Skeletal muscle cell (primary cell): Measurements from ENCODE around the gene SYN1.
"Not testable (repeated sequence)": the region's sequence is repeated elsewhere in the genome, so short reads cannot be mapped to it uniquely, and the experiment has no call there.

Source experiments
- DNase-seq: peaks from one replicate; pipeline ENCODE4 v3.0.0-alpha.2; 2010; ENCODE audit warnings: low read depth
- H3K4me3 ChIP-seq: 2 replicates; pipeline ENCODE4 v1.5.1; 2011; ENCODE audit warnings: low read depth, mild to moderate bottlenecking, control low read depth, low read length, moderate library complexity

Gene SYN1

DNA sequence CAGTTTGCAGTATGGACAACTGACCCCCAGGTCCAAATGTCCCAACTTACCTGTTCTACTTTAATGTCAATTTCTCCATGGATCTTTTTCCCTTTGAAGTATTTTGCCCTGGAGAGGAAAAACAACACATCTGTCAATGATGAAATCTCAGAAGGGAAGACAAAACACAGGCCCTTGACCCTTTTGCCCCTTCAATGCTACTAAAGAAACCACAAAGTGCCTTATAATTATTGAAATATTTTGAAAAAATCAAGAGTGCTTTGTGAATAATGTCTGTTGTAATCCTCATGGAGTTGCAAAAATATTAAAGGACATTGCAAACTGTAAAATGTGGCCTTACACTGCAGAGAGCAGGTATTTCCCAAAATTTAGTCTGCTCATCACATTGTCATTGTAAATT is 12.6 kb downstream of the SYN1 start:
- no peak for DNase-seq
- no peak overlapping the region for H3K4me3 ChIP-seq

DNA sequence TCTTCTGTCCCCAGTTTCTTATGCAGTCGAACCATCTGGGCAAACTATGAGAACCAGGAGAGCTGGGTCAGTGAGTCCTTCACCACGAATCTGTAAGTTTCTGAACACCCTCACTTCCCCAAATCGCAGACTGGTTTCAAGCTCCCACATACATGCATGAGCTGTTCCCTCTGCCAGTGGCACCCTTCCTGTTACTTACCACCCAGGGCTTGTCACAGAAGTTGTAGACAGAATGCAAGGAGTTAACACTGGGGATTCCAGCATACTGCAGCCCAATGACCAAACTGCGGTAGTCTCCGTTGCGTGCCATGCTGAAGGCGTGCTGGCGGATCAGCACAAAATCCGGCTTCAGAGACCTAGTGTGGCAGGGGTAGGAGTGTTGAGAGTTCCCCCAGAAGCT is 14.6 kb downstream of the SYN1 start:
- no peak overlapping the region for H3K4me3 ChIP-seq
- DNase-seq, result no peak

DNA sequence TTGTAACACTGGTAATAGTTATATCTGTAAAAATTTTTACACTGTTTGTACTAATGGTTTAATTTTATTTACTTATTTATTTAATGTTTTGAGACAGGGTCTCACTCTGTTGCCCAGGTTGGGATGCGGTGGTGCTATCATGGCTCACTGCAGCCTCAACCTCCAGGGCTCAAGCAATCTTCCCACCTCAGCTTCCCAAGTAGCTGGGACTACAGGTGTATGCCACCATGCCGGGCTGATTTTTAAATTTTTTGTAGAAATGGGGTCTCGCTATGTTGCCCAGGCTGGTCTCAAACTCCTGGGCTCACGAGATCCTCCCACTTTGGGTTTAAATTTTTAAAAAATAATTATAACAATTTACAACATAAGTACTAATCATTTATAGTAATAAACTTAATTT is 16.5 kb downstream of the SYN1 start:
- not testable (repeated sequence) for DNase-seq, H3K4me3 ChIP-seq

DNA sequence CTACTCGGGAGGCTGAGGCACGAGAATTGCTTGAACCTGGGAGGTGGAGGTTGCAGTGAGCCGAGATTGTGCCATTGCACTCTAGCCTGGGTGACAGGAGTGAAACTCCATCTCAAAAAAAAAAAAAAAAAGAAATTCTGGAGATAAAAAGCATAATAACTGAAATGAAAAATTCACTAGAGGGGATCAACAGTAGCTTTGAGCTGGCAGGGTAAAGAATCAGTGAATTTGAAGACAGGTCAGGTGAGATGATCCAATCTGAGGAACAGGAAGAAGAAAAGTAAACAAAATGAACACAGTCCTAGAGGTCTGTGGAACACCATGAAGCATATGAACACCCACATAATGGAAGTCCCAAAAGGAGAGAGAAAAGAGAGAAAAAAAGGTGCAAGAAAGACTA is 22.4 kb downstream of the SYN1 start:
- DNase-seq, result no peak
- H3K4me3 ChIP-seq, result no peak overlapping the region

DNA sequence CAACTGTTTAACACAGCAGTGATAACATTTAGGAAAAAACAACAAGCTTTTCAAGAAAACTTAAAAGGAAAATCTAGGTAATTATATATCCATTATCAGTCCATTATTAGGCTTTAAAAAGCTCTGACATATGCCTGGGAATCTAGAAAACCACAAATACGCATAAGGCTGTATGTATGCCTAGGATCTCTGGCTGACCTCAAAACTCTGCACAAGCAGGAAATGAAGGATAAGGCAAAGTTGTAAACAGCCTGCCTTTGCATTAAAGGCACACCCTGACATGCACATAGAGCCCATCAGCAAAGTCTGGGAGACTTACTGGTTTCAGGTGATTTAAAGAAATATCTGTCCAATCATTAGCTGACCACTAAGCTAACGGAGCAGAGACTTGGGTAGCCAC is 23.4 kb downstream of the SYN1 start:
- DNase-seq, result no peak
- H3K4me3 ChIP-seq, result no peak overlapping the region

DNA sequence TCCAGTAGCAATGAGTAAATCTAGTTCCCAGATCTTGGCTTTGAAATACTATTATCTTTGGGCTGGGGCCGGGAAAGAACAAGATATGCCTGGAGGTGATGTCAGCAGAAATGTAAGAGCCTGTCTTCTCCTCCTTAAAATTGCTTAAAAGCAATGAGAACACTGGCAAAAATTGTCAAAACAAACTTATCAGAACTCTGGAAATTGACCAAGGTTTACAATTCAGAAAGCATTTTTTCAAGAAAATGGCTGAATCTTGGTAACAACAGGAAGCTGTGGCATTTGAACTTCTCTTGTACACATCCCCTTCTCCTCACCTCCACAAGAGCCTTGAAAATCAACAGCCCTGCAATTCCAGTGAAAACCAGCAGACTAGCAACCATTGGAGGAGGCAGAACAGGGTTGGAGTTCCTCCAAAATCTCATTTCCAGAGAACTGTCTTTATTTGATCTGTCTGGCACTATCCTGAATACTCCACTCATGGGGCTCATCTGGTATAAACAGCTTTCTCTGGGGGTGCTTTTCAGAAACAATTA is 23.9 kb downstream of the SYN1 start:
- H3K4me3 ChIP-seq, result no peak overlapping the region
- peak; percentile 51 for DNase-seq

DNA sequence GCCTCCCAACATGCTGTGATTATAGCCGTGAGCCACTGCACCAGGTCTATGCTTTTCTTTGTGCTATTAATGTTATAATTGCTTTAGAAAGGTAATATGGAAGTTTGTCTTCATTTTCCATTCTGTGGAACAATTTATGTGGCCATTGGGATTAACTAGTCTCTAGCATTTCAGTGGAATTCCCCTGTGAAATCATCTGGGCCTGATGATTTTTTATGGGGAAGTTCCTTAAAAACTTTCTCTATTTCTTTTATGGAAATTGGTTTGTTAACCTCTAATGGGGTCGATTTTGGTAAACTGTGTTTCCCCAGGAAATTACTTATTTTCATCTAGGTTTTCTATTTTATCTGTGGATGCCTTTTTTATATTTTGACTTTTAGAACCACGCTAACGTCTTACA is 26.1 kb downstream of the SYN1 start:
- no peak for DNase-seq
- no peak overlapping the region for H3K4me3 ChIP-seq

DNA sequence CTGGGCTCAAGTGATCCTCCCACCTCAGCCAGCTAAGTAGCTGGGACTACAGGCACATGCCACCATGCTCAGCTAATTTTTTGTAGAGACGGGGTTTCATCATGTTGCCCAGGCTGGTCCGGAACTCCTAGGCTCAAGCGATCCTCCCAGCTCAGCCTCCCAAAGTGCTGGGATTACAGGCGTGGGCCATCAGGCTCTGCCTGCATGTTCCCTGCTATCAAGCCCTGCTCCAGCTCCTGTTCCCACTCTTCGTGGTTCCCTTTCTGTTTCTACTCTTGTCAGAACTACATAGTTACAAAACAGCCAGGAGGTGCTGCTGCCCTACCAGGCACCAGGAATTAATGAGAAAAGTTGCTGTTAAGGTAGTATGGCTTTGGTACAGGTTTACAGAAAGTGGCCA is 28.7 kb downstream of the SYN1 start:
- no peak for DNase-seq
- no peak overlapping the region for H3K4me3 ChIP-seq

DNA sequence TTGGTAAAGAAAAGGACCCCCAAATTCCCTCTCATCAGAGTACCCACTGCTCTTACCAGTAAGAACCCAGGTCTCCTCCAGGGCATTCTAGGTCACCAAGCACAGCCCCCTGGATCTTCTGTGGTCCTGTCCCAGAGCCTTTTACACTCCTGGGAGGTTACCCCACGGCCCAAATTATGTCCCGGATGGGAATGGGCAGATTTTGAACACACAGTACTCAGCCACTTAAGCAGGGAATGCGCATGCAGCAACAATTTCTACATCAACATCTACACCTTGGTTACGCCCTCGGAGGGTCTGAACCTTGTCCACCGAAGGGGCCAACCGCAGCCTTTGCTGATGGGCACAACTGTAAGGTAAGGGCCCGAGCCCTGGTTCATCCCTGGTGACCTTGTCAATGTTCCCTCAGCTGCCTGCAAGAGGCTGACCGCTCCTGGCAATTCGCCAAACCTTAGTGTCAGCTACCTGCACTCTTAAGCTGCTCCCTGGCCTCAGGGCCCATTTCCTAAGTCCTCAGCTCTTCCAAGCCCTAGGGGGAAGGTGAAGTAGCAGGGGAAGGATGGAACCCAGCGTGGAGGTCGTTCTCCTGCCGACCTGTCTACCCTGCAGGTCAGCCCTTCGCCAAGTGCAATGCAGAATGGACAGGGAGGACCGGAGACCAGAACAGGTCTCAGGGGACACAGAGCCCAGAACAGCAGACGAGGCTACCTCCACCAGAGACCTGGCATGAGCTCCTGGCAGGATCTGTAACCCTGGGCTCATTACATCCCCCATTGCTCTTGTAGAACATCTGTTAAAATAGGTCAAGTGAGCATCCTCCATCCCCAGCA is 31.5 kb downstream of the SYN1 start:
- H3K4me3 ChIP-seq, result no peak overlapping the region
- no peak for DNase-seq

DNA sequence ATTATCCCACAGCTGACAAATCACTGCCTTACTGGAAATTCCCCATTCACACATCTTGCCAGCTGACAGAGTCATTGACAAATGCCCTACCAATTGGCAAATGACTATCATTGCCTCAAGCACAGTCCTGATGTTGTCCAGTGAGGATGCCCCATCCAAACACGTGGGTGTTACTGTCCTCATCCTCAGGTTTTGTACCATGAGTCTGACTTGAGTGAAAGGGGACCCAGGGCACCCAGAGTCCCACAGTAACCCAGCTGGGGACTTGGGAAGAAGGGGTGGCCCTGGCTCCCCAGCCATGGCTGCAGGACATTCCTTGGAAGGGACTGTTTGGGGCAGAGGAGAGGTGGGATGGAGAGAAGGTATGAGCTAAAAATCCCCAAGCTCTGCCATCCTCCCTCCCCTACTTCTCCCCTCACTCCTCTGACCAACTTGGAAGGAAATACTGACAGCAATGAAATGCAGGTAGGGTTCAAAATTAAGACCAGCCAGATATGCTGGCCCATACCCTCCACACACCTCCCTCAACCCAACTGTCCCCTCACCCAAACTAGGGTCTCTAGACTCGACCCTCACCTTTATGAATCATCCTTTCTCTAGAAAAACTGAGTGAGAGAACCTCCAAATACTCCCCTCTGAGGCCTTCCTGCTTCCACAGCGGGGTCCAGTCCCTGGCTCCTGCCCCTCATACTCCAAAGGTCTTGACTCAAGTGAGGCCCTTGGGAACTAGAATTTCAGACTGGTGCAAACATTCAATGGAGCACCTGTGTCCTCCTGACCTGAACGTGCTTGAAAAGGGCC is 32.4 kb downstream of the SYN1 start:
- no peak for DNase-seq
- H3K4me3 ChIP-seq, result no peak overlapping the region

DNA sequence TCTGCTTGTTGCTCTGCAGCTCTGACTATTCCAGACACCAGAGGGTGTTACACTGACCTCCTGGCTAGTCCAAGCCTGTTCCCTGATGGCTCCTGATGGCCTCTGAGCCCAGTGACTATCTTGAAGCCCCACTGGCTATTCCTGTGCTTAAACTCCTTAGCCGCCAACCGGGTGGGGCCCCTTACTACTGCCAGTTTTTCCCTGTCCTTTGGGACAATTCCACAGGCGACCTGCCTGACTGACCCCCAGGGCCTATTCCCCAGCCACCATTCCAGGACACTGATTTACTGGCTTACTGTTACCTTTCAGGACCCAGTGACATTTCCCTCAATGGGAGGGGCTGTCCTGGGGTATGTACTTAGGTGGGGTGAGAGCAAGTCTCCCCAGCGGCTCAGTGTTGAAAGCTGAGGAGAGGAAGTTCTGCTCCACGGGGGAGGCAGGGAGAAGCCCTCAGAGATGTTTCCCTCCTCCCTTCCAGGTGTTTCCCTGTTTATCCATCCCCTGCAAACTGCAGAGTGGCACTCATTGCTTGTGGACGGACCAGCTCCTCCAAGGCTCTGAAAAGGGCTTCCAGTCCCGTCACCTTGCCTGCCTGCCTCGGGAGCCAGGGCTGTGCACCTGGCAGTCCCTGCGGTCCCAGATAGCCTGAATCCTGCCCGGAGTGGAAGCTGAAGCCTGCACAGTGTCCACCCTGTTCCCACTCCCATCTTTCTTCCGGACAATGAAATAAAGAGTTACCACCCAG is 33.4 kb downstream of the SYN1 start:
- DNase-seq, result no peak
- no peak overlapping the region for H3K4me3 ChIP-seq

DNA sequence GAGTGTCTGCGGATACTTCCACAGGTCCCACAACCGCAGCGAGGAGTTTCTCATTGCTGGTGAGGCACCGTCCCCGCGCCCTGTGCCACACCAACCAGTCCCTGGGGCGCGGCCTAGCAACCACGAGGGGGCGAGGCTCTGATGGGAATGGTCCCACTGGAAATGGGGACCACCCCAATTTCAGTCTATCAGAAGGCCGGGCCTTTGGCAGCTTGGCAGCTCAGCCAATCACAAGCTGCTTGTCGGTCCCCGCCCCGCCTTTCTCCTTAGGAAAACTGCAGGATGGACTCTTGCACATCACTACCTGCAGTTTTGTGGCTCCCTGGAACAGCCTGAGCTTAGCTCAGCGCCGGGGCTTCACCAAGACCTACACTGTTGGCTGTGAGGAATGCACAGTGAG is 34.4 kb downstream of the SYN1 start:
- peak overlapping the region; percentile 1 for H3K4me3 ChIP-seq

DNA sequence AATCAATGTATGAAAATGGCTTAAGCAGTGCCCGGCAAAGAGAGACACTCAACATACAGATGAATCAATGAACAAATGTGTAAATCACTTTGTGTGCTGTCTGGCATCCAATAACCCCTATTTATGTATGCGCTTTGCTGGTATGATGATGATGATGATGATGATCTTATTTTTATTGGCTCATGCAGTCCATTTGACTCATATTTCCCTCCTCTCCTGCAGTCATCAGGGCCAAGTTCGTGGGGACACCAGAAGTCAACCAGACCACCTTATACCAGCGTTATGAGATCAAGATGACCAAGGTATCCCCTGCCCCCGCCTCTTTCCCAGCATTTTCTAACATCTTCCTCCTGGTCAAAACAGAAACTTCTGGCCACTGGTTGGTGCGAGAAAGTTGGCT is 34.9 kb downstream of the SYN1 start:
- peak overlapping the region; percentile 69 for H3K4me3 ChIP-seq
- DNase-seq, result no peak

More for the DNA sequence above, 34.4 kb downstream of the SYN1 start:
- DNase-seq, result no peak

DNA sequence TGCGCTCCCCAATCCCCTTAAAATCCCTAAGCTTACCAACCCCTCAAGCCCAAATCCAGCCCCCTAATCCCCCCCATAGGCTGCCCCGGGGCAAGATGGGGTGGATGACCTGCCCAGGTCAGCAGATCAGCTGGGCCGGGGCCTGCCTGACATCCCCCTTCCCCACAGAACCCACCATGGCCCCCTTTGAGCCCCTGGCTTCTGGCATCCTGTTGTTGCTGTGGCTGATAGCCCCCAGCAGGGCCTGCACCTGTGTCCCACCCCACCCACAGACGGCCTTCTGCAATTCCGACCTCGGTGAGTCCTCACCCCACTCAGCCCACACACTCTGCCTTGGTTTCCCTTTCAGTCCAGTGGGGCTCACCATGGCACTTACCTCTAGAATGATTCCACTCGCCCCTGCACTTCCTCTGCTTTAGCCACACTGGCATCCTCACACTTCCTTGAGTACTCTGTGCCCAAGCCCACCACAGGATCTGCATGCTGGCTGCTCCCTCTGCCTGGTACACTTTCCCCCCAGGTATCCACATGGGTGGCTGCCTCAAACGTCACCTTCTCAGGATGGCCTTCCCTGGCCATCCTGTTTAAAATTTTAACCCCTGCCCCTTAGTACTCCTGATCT is 36.3 kb downstream of the SYN1 start:
- no peak for DNase-seq
- H3K4me3 ChIP-seq, result peak overlapping the region; percentile 69

DNA sequence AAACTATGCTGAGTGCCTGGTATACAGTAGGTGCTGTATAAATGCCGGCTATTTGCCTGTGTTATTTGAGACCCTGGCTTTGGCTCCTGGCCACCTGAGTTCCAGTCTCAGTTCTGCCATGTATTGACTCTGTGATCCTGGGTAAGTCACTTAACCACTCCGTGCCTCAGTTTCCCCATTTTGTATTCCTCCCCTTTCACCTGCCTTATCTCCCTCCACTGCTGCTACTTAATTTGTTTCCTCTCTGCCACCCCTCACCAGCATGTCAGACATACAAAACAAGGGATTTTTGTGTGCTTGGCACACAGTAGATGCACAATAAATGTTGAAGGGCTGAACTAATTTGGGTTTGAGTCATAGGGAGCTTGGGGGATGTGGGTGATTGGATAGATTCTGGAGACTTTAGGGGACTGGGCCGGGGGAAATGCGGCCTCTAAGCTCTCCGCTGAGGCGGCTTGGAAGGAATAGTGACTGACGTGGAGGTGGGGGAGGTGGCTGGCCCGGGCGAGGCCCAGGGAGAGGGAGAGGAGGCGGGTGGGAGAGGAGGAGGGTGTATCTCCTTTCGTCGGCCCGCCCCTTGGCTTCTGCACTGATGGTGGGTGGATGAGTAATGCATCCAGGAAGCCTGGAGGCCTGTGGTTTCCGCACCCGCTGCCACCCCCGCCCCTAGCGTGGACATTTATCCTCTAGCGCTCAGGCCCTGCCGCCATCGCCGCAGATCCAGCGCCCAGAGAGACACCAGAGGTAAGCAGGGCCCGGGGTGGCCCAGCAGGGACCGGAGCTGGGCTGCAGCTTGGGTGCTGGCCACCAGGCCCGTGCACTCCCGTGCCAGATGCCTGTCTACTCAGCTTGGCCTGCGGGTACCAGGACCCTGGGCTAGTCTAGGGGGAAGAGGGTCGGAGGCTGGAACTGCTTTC is 37.7 kb downstream of the SYN1 start, which contains the start of gene TIMP1:
TSS of gene TIMP1 (plus strand) at position 706 of the 917 bp plus-strand sequence. CDS start 980 bp downstream, outside the sequence.
- H3K4me3 ChIP-seq, result peak within 1 kb of the TSS; percentile 69
- peak; percentile 84 for DNase-seq

DNA sequence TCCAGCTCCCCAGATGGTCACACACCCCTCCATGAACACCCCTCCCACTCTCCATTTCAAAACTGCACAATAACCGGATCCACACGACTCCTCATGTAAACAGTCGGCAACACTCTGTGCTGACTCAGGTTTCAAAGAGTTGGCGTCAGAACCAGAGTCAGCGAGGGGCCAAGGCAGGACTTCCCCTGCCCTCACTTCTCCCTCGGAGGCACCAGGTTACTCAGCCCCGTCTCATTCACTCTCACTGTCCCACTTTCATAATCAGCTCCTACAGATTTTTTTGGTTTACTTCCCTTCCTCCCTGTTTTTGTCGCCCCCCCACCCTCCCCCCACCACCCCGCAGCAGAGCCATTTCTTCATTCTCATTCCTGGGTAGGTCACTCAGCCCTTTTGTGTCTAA is 40.1 kb downstream of the SYN1 start:
- no peak overlapping the region for H3K4me3 ChIP-seq
- DNase-seq, result peak; percentile 60

DNA sequence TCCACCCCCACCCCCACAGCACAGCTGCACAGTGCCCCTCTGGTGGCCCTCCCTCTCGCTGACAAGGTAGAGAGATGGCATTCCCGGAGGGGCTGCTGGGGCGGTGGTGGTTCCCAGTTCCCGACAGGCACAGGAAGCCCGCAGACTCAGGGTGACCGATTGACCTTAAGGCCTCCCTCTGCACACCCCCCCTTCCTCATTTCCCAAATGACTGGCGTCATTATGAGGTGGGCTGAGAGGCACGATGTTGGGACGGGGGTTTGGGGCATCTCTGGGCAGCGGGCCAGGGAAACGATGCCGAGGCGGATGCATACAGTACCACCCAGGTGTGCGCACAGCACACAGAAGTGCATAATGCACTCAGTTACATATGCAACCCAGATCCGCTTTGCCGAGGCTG is 41.0 kb downstream of the SYN1 start:
- H3K4me3 ChIP-seq, result no peak overlapping the region
- no peak for DNase-seq

DNA sequence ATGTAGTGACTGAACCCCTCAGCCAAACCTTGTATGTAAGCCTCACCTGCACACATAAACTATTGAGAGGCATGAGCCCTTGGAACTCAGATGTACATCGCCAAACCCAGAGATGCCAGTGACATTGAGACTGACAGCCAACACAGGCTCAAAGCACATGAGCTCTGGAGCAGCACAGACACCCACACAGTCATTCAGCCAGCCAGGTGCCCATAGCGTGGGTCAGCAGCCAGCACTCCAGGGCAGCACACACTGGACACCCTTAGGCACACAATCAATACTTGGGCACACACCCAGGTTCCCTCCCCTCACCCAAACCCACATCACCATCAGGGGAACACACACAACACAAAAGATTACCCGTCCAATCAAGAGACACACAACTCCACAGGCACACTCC is 41.8 kb downstream of the SYN1 start:
- no peak overlapping the region for H3K4me3 ChIP-seq
- DNase-seq, result no peak
